Muscle layer of colon (tissue), 2 donors: Measurements from ENCODE around the gene EXOC3.
"Not testable (repeated sequence)": the region's sequence is repeated elsewhere in the genome, so short reads cannot be mapped to it uniquely, and the experiment has no call there.

Experiments used
- H3K27ac ChIP-seq: one replicate; pipeline ENCODE4 v1.7.0; 2013; ENCODE audit warnings: low read depth, mild to moderate bottlenecking, low read length, moderate library complexity
- H3K27me3 ChIP-seq, 2 donors: one replicate each; pipeline ENCODE4 v1.7.0; 2013; ENCODE audit warnings: low read length in 2 of 2, mild to moderate bottlenecking in 2 of 2; ENCODE audit not compliant: insufficient read depth in 2 of 2, control insufficient read depth in 1 of 2
- H3K36me3 ChIP-seq: one replicate; pipeline ENCODE4 v1.7.0; 2013; ENCODE audit warnings: mild to moderate bottlenecking, low read length; ENCODE audit not compliant: insufficient read depth
- H3K4me1 ChIP-seq: one replicate; pipeline ENCODE4 v1.7.0; 2013; ENCODE audit warnings: mild to moderate bottlenecking, low read length; ENCODE audit not compliant: insufficient read depth
- H3K4me3 ChIP-seq, 2 donors: one replicate each; pipeline ENCODE4 v1.7.0; 2013; ENCODE audit warnings: low read length in 2 of 2, low read depth in 1 of 2, mild to moderate bottlenecking in 1 of 2, moderate library complexity in 1 of 2
- H3K9ac ChIP-seq: one replicate; pipeline ENCODE4 v1.7.0; 2013; ENCODE audit warnings: low read length
- H3K9me3 ChIP-seq: one replicate; pipeline ENCODE4 v1.7.0; 2013; ENCODE audit warnings: mild to moderate bottlenecking, low read length
- donor health status: abdominal sarcoma.
- donor health status: Adenocarcinoma of cecum.

Gene EXOC3

GRCh38 chr5:442335-443238 is at the start of gene EXOC3:
Gene EXOC3 (plus strand): TSS chr5:443176. CDS start chr5:446206, 3,030 bp downstream.
- no peaks in the 10 kb centered on the region for H3K27me3 ChIP-seq
- H3K27ac ChIP-seq: peak within 1 kb of the TSS; percentile 80
- peak within 1 kb of the TSS; percentile 78 for H3K9ac ChIP-seq
- peaks cover 22% of the 10 kb centered on the region for H3K4me1 ChIP-seq
- H3K36me3 ChIP-seq: peaks cover 20% of the 10 kb centered on the region
- H3K4me3 ChIP-seq: peak within 1 kb of the TSS; percentile 97 to 99
- H3K9me3 ChIP-seq: no peaks in the 10 kb centered on the region

GRCh38 chr5:393846-394275 is 49.1 kb upstream of the EXOC3 start:
- H3K4me1 ChIP-seq: no peaks in the 10 kb centered on the region
- H3K4me3 ChIP-seq: no peak overlapping the region
- H3K27me3 ChIP-seq: no peaks in the 10 kb centered on the region
- H3K27ac ChIP-seq: no peak overlapping the region
- no peaks in the 10 kb centered on the region for H3K9me3 ChIP-seq
- H3K9ac ChIP-seq: no peak overlapping the region
- no peaks in the 10 kb centered on the region for H3K36me3 ChIP-seq

DNA sequence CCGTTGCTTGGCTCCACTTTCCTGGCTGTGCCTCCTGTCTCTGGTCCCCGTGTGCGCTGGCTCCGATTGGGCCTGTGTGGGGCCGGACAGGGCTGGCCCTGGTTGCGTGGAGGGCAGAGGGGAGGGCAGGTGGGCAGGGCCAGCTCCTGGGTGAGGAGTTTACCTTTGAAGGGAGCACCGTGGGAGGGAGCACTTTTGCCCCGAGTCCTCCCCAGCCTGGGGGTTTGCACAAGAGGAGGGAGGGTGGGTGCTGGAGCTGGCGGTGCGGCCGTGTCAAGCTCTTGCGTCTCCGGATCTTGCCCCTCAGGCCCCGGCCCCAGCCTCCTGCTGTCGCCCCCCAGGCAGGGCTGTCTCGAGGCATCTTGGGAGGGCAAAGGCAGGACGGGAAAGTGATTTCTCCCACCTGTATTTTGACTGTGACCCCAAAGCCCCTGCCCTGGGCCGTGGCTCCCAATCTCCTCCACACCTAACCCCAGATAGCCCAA is 48.3 kb upstream of the EXOC3 start:
- Histone ChIP-seq H3K9me3 (no peaks in the 10 kb centered on the region), H3K27ac (no peak overlapping the region), H3K27me3 (no peaks in the 10 kb centered on the region), H3K9ac (no peak overlapping the region), H3K36me3 (no peaks in the 10 kb centered on the region), H3K4me1 (peaks cover 4% of the 10 kb centered on the region), H3K4me3 (no peak overlapping the region)

GRCh38 chr5:395156-395920 is 47.6 kb upstream of the EXOC3 start:
- no peaks in the 10 kb centered on the region for H3K9me3 ChIP-seq
- H3K27ac ChIP-seq: no peak overlapping the region
- H3K4me1 ChIP-seq: peaks cover 11% of the 10 kb centered on the region
- no peaks in the 10 kb centered on the region for H3K27me3 ChIP-seq
- H3K4me3 ChIP-seq: no peak overlapping the region
- H3K36me3 ChIP-seq: no peaks in the 10 kb centered on the region
- no peak overlapping the region for H3K9ac ChIP-seq

DNA sequence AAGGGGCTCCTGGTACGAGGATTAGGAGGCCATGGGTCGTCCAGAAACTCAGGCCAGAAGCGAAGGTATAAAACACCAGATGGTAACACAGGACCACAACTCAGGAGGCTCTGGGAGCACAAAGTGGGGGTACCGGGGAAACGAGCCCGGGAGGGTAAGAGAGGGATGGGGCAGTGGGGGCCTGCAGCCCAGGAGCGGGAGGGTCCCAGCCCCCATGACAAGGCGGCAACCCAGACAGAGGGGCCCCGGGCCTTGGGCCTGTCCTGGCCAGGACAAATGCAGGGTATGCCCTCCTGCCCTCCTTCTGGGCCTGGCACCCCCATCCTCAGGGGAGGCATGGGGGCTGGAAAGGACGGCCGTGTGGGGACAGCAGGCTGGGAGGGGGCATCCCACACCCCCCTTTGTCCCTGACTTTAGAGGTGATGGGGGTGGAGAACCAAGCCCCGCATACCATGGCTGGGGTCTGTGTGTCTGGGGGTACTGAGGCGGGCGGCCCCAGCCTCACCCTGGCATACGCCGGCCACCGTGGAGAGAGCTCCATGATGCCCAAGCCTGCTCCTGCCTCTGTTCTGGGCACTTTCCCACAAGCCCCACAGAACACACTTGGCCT is 47.0 kb upstream of the EXOC3 start:
- peaks cover 12% of the 10 kb centered on the region for H3K4me1 ChIP-seq
- no peaks in the 10 kb centered on the region for H3K9me3 ChIP-seq
- no peak overlapping the region for H3K4me3 ChIP-seq
- H3K27me3 ChIP-seq: no peaks in the 10 kb centered on the region
- H3K27ac ChIP-seq: no peak overlapping the region
- no peak overlapping the region for H3K9ac ChIP-seq
- H3K36me3 ChIP-seq: no peaks in the 10 kb centered on the region

DNA sequence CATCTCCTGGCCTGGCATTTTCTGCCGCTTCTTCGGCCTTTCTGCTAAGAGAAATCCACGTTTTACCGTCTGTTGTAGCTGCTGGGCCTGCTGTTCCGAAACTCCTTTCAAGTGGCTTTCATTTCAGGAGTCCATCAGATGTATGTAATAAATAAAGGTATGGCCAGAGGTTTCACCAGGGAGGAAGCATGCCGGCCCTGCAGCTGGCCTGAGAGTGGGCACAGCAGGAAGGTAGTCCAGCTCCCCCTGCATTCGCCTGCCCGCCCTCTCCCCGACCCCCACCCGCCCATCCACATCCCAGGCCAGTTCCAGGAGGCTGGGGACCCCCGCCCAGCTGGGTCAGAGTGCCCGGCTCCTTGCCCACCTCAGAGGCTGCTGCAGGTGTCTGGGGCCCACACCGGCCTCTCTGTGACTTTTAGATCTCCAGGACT is 46.4 kb upstream of the EXOC3 start:
- no peaks in the 10 kb centered on the region for H3K9me3 ChIP-seq
- no peak overlapping the region for H3K27ac ChIP-seq
- no peak overlapping the region for H3K4me3 ChIP-seq
- H3K36me3 ChIP-seq: no peaks in the 10 kb centered on the region
- H3K9ac ChIP-seq: no peak overlapping the region
- no peaks in the 10 kb centered on the region for H3K27me3 ChIP-seq
- peaks cover 12% of the 10 kb centered on the region for H3K4me1 ChIP-seq

DNA sequence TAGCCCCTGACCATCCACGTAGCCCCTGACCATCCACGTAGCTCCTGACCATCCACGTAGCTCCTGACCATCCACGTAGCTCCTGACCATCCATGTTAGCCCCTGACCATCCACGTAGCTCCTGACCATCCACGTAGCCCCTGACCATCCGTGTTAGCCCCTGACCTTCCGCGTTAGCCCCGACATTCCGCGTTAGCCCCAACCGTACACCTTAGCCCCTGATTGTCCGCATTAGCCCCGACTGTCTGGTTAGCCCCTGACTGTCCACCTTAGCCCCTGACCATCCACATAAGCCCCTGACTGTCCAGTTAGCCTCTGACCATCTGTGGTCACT is 44.9 kb upstream of the EXOC3 start:
- H3K27me3 ChIP-seq, H3K36me3 ChIP-seq, H3K4me3 ChIP-seq, H3K27ac ChIP-seq, H3K9ac ChIP-seq, H3K9me3 ChIP-seq: not testable (repeated sequence)
- peaks cover 12% of the 10 kb centered on the region for H3K4me1 ChIP-seq

DNA sequence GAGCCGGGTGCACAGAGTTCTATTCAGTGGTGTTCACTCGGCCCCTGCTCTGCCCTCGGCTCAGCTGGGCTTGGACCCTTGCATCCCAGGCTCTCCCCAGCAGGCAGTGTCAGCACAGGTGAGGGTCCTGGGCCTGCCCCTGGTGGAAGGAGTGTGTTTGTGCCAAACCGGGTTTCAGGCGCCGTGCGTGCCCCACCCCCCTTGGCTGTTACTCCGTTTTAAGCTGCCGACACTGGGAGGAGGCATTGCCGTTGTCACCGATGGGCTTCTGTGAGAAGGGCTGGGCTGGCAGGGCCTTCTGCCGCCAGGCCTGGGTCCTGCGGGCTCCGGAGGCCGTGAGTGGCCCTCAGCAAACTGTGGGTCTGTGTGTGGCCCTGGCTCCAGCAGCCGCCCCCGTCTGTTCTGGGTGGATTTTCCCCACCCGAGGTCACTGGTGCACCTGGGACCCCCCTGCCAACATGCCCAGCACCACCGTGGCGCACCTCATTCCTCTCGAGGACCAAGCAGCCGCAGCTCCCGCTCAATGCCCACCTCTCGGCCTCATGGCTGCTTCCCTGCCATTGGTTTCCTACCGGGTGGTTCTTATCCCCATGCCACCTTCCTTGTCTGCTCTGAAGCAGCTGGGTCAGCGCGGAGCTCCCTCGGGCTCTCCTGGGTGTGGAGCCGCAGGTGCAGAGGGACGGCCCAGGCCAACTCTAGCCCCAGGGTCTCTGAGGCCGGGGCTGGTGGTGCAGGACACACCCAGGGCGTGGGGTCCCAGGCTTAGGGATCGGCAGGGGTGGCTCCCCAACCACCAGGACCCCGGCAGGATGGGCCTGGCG is 44.3 kb upstream of the EXOC3 start:
- Histone ChIP-seq H3K27me3 (no peaks in the 10 kb centered on the region), H3K4me3 (no peak overlapping the region), H3K9ac (no peak overlapping the region), H3K9me3 (no peaks in the 10 kb centered on the region), H3K36me3 (no peaks in the 10 kb centered on the region), H3K27ac (no peak overlapping the region), H3K4me1 (peaks cover 12% of the 10 kb centered on the region)

- no peak overlapping the region for H3K27ac ChIP-seq
- no peaks in the 10 kb centered on the region for H3K36me3 ChIP-seq
- H3K27me3 ChIP-seq: no peaks in the 10 kb centered on the region
- H3K4me1 ChIP-seq: peaks cover 12% of the 10 kb centered on the region
- no peaks in the 10 kb centered on the region for H3K9me3 ChIP-seq
- H3K9ac ChIP-seq: no peak overlapping the region
- peak overlapping the region in 1 of 2 donors; percentile 41 for H3K4me3 ChIP-seq
Measured at GRCh38 chr5:399296-400281, 43.4 kb upstream of the EXOC3 start.
